ENCODE measurements around the gene SOX5. TPM values are rescaled to one million over a fixed set of nuclear protein-coding genes. Genes with fewer than 3 reads are reported as not detected.
"Not testable (repeated sequence)": the region's sequence is repeated elsewhere in the genome, so short reads cannot be mapped to it uniquely, and the experiment has no call there.

Gene SOX5
- total RNA-seq, 1 donor from 2014 or later: 7.8 TPM

DNA sequence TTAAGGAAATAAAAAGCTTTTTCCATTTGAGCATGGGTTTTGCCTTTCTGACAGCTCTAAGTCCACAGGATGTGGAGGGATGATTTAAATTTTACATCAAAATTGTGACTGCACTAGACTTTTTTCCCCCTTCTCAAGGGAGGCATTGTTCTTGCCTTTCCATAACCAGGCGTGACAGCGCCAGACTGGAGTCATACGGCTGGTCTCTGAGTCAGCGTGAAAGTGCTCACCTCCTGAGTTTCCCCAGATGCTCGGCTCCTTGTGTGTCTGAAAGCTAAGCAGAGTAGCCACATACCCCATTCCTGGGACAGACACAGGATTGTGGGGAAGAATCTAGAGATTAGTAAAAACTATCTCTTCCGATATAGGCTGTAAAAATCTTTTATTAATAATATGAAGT lies 43.1 kb downstream of the SOX5 start:
- DNase-seq: peak; percentile 54

DNA sequence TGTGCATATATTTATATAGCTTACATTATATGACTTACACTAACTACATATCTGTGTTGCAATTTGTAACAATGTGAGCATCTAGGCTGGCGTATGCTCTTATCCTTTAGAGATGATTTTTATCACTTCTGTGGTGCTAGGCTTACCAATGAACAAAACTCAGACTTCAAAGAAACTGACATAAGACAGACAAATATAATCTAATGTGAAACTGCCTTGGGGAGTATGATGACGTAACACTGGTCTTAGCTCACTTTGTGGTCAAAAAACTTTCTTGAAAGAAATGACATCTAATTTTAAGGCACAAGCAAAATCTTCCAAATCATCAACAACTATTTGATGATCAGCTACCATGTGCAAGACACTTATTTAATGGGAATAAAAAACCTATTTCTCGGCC lies 50.0 kb downstream of the SOX5 start:
- no peak for DNase-seq

DNA sequence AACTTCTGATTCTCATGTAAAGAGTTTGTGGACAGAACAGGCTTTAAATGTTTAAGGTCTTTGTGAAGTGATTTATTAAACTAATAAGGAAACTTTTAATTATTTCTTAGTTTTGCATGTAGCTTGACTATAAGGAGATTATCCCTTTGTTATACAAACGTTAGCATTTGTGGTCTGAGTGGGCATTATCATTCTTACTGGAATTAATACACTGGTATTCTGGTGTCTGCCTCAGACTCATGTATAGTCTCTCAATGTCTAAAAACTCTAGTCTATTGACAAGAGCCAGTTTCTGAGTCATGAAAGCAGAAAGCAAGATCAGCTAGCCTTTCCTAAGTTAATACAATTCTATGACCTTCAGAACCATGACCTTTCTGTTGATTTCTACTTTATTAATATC lies 51.3 kb downstream of the SOX5 start:
- no peak for DNase-seq

DNA sequence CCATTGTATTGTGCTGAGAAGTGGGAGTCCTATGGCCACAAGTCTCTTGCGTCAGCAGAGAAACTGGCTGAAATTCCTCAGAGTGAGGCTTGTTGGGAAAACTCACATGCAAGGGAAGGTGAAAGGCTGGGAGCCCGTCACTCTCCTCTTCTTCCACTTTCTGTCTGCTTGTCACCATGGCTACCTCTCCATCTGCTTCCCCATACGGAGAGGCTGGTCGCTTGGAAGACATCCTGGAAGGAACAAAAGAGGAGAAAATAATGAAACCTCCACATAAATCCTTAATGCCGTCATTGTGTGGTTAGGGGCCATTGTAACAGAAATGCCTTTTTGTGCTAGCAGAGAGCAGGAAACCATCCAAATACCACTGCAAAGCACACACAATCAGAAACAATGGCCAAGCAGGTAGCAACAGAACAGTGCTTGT lies 53.7 kb downstream of the SOX5 start:
- peak; percentile 6 for DNase-seq

DNA sequence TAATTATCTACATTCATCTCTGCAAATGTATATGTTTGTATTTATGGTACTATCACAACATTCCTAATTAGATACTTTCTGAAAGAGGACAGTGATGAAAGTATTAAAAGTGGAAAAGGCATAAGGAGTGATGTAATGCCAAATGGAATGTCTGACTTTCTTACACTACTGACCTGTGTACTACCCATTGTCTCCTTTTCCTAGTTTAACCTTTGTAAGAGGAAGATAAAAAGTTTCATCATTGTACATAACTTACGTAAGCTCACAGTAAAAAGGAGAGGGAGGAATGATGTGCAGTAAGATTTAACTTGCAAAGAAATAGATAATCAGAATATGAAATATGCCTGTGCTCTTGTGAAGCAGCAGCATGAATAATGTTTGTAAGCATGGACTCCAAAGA lies 55.9 kb downstream of the SOX5 start:
- no peak for DNase-seq

DNA sequence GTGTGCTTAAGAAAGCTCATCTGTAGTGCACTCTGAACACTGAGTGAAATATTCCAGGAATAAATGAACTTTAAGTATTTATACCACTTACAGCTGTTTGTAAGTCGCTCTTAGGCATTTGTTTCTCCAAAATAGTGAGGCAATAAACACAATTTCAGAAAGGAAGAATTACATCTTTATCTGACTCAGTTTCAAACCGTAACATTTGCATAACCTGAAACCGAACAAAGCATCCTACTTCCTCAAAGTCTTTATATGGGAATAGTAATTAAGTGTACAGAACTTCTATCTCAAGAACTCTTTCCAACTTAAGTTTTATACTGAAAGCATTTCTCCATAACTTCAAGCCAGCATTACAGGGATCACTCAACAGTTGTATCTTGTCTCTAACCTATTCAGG lies 58.4 kb downstream of the SOX5 start:
- DNase-seq: no peak

DNA sequence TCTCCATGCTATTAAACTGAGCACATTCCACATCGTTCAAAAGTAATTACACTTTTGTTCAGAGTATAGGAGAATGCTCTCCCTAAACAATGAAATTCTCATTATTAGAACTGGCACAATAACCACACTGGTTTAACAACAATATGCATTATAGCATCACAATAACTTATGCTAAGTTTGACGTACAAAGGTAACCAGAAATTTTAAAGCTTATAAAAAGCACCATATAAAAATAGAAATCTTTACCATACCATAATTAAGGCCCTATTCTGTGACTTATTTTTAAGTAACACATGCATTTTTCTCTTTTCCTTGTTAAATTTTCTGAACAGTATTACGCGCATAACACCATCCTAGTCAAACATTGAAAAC lies 60.4 kb downstream of the SOX5 start:
- no peak for DNase-seq

DNA sequence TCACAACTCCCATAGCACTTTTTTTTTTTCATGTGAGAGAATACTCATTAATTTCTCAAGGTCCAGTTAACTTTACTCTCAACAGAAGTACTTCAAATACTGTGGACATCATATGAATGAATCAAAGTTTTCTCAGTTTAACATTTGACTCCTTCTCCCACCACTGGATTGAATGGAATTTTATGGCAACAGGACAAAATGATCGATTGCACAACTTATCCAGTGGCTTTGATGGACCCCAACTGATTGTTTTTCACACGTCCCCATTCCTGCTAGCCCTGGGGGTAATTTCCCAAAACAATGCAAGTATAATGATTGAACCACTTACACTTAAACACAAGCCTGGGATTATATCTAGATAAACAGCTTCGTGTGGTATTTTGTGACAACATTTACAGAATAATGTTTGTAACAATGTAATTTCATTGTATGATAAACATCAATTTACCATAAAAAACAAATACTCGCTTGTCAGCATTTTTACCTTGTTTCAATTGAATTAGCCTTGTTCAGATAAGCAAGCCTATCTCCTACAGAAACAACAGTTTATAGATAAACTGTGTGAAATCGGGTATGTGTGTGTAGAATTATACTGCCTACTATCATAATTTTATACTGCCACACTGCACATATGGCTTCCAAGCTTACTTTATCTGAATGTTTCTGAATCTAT lies 60.9 kb downstream of the SOX5 start:
- no peak for DNase-seq

DNA sequence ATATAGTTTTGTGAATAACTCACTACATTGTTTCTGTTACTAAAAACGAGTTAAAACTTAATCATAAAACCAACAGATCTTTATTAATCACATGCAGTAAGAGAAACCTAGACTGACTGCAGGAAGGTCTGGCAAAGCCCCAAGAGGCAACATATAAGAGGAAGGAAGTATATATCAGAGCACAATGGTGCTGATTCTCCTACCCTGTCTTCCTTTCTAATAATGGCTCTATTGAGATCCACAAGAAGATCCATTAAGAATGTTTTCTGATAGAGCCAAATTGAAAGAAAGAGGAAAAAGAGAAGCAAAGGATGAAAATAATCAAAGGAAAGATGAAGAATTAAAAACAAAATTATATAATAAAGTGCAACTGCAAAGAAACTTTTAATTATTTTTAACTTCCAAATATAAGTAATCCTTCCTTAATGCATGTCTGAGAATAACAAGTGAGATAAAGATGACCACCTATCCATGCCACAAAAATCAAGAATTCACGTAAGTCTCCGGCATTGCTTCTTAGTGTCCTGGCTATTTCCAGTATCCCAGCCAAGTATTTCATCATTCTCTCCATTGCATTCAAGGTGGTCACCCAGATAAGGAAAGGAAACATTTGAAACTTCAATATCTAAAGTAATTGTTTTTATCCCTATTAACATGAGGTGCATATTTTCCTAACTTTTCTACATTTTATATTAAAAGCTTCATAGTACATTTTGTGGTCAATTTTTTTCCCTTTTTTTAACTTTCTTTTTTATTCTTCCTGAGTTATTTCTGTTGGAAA lies 62.2 kb downstream of the SOX5 start:
- DNase-seq: peak; percentile 7

DNA sequence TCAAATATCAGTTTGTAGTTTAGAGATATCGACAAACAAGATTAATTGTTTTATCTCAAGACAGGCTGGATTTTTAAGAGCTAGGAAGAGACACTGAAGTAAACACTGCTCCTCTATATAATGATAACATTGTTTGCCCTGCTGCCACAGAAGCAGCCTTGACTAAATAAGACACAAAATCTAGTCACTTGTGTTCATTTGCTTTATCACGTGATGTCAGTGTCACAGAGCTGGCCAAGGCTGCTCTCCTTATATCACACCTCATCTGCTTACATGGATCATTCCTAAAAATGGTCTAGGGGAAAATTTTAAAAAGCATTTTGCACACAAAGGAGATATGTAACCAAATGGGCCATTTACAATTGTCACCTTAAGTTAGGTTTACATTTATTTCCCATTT lies 64.1 kb downstream of the SOX5 start:
- DNase-seq: no peak

DNA sequence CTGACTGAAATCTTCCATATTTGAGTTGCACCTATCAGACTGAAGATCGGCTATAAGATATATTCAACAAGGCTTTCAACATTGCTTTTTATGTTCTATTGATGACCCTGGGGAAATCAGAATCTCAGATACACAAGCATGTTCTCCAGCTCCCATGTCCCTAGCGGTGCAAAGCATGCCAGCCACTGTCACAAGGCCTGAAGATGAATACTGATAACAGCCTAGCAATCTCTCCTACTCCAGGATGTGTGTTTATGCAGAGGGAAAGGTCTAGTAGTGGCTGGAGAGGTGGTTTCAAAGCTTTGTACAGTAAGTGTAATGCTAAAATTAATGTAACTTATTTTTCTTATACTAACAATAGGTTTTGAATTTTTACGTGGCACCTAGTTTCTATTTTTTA lies 64.6 kb downstream of the SOX5 start:
- no peak for DNase-seq

DNA sequence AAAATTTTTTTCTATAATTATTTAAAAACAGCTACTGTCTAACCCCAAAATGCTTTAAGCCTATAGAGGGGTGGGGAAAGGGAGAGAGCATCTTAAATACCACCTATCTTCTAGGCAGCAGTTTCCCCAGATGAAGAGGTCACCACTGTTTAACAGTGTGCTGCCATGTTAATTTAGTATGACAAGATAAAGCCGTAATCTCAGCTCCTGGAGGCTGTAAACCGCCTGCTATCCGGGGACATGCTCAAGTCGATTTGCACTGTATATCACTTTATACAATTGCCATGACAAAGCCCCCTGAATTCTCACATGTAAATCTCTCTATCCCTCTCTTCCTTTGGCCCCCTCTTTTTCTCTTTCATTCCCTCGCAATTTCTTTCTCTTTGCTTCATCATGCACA lies 68.5 kb downstream of the SOX5 start:
- DNase-seq: no peak

DNA sequence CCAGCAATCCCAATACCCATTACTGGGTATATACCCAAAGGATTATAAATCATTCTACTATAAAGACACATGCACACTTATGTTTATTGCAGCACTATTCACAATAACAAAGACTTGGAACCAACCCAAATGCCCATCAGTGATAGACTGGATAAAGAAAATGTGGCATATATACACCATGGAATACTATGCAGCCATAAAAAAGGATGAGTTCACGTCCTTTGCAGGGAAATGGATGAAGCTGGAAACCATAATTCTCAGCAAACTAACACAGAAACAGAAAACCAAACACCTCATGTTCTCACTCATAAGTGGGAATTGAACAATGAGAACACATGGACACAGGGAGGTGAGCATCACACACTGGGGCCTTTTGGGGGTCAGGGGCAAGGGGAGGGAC lies 72.9 kb downstream of the SOX5 start:
- DNase-seq: not testable (repeated sequence)

DNA sequence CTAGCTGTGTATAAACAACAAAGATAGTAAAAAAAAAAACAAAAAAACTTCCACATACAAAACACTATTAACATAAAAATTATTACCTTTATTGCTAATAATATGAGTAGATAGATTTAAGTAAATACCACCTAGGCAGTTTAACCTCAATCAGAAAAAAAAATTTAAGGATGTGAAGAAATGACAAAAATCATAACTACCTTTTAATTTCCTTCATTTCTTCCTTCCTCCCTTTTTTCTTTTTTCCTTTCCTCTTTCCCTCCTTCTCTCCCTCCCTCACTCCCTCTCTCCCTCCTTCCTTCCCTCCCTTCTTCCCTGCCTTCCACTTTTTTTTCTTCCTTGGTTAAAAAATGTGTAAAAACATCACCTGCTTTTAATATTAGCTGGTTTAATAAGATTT lies 81.7 kb downstream of the SOX5 start:
- no peak for DNase-seq

DNA sequence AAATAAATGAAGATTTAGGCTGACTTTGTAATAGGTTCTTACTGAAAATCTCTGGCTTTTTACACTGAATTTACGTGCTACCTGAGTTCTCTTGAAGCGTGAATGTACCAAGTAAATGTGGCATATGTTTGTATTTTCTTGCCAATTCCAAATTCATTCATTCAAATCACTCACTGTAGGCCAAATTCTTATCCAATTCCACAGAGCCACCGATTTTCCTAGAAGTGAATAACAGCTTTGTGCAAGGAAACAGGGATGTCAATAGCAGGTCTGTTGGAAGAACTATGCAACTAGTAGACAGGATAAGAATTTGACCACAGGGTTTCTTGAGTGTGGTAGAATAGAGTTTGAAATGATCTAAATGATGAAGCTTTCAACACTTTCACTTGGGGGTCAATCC lies 86.8 kb downstream of the SOX5 start:
- DNase-seq: peak; percentile 7

DNA sequence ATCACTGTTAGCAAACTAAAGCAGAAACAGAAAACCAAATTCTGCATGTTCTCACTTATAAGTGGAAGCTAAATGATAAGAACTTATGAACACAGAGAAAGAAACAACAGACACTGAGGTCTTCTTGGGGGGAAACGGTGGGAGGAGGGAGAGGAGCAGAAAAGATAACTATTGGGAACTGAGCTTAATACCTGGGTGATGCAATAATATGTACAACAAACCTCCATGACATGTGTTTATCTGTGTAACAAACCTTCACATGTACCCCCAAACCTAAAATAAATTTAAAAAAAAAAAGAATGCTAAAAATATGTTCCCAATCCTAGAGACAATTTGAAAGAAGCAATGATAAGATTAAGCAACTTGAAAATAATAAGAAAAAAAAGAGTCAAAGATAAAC lies 89.5 kb downstream of the SOX5 start:
- DNase-seq: no peak

DNA sequence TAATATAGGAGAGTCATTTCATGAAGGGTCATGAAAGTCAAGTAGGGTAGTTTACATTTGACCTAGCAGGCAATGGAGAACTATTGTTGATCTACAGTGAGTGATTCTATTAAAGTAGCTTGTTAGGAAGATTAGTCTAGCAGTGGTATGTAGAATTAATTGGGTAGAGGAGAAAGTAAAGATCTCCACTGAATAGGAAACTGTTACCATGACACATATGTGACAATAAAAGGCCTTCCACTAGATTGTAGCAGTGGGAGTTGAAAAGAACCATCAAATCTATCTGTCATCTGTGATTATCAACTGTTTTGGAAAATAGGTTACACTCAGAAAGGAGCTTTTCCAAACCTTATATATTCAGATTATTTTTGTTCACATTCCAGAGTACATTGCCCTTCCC lies 92.3 kb downstream of the SOX5 start:
- no peak for DNase-seq

DNA sequence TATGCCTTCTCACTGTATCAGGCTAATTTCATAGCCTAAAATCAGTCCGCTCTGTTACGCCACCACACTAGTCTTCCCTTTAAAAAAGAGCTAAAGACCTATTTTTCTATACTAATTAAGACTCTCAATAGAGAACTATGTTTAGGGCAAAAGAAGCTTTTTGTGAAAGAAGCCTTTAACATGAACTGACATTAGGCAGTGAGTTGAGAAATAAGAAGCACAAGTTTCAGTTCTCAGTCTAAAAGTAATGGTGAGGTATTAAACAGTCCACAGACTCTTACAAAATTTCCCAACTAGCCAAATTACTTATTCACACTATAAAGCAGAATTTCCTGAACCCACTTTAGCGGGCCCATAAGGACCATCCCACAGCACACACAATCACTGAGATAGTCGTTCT lies 93.7 kb downstream of the SOX5 start:
- DNase-seq: no peak

DNA sequence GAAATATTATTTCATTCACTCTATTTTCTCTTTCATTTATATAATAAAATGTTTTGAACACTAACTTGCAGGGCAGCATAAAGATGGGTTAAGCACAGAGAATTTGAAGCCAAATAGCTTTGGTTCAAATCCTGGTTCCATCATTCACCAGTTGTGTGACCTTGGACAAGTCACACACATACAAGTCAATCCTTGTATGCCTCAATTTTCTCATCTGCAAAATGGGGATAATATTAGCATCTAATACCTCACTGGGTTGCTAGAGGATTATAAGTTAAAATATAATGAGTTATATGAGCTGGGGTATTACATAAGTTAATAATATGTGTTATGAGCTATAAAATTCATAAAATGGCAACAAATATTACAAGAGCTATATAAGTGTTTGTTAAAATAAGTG lies 94.9 kb downstream of the SOX5 start:
- DNase-seq: no peak

DNA sequence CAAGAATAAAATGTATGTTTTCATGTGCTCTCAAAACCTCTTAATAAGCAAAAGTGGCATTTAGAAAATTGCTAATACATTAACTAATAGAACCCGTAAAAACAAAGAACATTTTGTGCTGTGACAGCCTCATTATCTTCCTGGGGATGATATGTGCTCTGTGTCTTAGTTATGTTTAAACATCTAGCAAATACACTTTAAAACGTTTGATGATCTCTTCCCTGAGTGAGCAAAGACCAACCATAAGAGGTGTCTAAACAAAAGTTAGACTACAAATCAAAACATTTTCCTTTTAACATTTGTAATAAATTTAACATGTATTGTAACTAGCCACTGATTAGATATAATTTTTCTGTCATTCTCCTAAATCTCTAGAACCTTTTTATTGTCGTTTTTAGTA lies 95.8 kb downstream of the SOX5 start:
- no peak for DNase-seq

DNA sequence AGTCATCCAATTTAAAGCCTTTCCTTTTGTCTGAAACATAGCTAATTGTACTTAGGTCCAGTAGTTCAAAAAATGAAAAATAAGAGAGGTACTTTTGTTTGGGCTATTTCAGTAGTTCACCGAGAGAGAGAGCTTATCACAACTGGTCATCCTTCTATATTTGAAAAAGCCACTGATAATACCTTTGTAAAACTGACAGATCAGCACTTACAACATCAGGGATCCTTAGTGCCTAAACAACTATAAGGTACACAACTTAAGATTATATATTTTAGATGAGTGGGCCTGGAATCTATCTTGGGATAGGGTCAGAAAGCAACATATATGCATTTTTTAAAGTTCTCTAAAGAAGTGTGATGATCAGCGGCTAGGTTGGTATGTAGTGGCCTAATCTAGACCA lies 97.9 kb downstream of the SOX5 start:
- DNase-seq: no peak

DNA sequence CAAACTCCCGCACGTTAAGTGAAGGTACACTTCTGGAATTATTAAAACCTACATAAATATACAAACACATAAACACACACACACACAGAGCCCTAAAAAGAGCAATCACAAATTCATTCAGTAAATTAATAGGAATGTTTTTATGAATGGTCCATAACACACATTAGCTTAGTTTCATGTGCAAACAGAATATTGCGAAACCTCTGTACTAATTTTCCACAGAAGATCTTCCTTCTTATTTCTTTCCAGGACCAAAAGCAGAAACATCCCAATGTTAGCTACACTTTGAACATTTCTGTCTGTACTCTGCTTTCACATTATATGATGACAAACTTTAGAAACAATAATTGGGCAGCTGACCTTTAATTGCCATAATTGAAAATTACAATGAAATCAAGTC lies 101.6 kb downstream of the SOX5 start:
- no peak for DNase-seq

DNA sequence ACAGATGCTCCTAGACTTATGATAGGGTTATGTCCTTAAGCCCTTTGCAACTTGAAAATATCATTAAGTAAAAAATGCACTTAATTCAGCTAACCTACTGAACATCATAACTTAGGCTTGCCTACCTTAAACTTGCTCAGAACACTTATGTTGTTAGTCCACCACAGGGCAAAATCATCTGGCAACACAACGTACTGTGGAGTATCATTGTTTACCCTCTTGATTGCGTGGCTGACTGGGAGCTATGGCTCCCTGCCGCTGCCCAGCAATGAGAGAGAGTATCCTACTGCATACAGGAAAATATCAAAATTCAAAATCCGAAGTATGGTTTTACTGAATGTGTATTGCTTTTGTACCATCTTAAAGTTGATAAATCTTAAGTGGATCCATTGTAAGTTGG lies 105.5 kb downstream of the SOX5 start:
- DNase-seq: no peak

DNA sequence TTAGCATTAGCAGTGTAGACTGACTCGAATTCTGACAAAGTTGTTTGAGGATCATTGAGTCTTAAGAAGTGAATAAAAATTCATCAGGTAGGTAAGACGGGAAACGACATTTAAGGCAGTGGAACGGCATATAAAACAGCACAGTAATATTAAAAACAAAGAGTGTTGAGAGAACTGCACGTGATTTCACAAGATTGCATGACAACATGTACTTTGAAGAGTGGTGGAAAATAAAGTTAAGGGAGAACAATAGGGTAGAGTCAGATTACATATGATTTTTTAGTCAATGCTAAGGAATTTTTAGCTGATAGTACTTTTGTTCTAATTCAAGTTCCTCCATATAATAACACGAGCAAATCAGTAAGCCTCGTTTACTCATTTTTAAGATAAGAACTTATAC lies 115.4 kb downstream of the SOX5 start:
- DNase-seq: no peak
